IPS DF 4.7 (cell line): ENCODE results near the gene POLR1D.
"Not testable (repeated sequence)": the region's sequence is repeated elsewhere in the genome, so short reads cannot be mapped to it uniquely, and the experiment has no call there.

Source experiments
- DNase-seq: peaks from one replicate; pipeline ENCODE4 v3.0.0-alpha.2; 2013; ENCODE audit warnings: low spot score; ENCODE audit errors: extremely low read depth

The POLR1D gene

DNA sequence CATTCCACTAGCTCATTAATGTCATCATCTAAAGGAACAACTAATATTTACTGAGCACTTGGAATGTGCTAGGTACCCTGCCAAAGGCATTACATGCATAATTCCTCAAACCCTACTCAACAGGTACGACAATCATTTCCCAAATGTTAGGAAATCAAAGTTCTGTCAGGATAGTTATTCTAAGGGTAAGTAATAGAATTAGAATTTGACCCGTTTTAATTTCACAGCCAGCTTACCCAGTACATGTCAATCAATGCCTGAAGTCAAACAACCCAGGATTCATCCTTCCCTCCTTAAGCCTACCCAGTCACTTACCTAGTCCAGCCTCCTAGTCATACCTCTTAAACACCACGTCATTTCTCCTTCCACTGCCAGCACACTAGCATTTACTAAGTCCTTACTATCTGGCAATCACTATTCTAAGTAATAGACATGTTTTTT lies 3.8 kb upstream of the POLR1D start:
- DNase-seq = no peak

DNA sequence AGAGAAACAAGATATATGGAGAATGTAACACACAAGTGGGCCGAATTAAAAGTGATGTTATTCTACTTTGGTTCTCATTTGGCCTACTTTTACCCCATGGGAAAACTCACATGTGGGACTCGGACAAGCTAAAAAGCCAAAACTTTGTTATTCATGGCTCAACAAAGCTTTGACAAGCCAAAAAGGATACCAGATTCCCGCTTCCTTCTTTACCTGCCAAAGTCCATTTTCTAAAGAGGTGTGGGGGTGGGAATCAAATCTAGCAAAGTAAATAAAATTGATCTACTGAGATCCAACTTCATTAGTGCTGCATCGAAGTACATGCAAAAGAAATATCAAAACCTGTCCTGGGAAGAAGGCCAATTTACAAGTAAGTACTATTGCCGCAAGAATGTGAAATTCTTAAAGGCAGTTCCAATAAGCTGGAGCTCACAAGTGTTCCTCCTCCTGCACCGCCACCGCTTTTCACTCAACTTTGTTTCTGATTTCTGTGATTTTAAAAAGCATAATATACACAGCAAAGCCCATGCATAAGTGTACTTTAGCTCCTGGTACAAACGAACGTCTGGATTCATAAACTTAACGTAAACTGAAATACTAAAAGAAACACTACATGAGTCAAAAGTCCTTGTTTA lies 2.5 kb upstream of the POLR1D start:
- no peak for DNase-seq

DNA sequence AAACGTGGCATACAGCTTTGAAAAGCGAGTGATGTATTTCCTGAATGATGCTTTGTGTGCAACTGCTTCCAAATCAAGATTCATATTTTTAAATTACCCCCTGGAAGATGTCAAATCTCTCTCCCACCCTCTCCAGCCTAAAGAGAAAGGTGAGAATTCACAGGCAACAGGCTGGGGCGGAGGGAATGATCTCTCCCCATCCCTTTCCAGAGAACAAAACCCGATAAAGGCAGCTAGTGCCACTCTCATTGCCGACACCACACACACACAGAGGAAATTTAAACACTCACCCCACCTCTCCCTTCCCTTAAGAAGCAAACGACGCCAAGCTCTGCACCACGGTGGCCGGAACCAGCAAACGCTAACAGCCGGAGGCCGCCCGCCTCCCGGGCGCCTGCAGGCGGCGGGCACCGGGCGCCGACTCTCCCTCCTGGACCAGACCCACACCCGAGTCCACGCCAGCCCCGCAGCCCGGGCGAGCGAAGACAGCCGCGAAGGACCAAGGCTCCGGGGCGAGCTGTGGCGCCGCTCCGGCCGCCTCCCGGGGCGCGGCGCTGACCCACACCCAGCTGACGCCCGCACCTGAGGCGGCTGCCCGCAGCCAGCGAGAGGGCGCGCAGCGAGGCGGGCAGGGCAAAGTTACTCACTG lies 1.8 kb upstream of the POLR1D start:
- no peak for DNase-seq

DNA sequence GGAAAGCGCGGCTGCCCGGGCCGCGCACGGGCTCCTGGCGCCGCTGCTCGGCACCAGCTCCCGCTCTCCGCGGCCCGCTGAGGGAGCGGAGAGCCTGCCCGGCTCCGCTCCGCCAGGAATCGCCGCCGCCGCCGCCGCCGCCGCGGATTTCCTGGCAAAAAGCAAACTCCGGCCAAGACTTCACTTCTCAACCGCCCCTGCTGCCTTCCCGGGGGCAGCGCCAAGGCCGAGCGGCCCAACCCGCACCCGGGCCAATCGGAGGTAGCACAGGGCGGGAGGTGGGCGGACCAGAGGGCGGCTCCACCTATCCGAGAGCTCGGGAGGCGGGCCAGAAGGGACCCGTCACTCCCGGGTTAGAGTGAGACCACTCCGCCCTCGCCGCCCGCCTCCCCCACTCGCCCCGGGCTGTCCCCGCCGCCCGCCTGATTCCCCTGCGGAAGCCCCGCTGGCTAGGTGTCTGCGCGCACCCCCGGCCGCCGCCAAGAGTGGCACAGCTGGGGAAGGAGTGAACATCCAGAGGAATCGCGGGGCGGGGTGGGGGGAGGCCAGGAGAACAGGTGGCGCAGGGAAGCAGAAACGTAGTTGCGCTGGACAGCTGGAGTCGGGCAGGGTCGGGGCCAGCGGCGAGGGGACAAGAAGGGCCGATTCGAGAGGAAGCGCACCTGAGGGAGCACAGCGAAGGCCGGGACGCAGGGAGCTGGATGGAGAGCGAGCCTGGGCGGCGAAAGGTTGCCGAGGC lies 1.1 kb upstream of the POLR1D start, which contains the start of gene LNX2:
Gene LNX2 (minus strand): TSS at position 153 of the 739 bp plus-strand sequence. CDS start 38,826 bp downstream, outside the sequence.
- peak; percentile 72 for DNase-seq

DNA sequence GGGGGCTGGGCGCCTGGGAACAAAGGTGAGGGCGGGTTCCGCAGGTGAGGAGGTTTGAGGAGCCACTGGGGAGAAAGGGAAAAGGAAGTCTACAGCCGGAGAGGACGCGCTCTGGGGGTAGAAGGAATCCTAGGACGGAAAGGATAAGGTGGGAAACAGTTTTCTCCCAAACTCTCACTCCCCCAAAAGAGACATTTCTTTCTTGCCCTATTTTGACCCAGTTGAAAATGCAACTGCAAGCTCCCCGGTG lies 651 bp upstream of the POLR1D start:
- no peak for DNase-seq

DNA sequence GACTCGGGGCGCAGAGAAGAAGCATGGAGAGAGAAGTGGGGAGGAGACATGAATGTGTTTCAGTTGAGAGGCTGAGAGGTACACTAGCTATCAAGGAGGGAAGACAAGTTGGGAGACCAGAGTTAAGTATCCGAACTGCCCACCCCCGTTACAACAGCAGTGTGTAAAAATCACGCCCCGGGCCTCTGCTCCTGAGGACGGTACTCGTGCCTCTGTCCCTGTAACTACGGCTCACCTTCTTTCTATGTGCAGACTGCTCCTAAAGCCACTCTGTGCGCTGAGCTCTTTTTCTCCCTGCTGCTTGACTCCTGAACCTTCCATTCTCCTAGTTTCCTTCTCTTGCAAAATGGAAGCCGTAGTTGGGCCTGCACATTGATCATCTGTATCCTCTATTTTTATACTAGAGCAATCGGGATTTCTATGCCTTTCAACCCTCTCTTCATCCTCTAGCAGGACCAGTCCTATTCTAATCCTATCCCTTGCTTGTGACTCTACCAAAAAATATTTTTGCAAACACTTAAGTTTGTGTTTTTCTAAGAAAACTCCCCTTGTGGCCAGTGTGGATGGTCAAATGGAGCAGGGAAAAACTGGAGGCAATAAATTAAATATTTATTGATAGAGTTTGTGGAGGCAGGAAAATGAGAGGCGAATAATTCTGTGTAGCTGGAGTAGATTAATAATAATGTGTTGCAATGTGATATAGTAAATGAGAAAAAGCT lies 569 bp downstream of the POLR1D start:
- no peak for DNase-seq

DNA sequence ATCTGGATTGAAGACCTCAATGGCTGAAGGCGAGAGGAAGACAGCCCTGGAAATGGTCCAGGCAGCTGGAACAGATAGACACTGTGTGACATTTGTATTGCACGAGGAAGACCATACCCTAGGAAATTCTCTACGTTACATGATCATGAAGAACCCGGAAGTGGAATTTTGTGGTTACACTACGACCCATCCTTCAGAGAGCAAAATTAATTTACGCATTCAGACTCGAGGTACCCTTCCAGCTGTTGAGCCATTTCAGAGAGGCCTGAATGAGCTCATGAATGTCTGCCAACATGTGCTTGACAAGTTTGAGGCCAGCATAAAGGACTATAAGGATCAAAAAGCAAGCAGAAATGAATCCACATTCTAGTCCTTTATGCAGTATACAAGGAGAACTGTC lies 1.2 kb downstream of the POLR1D start:
- no peak for DNase-seq

DNA sequence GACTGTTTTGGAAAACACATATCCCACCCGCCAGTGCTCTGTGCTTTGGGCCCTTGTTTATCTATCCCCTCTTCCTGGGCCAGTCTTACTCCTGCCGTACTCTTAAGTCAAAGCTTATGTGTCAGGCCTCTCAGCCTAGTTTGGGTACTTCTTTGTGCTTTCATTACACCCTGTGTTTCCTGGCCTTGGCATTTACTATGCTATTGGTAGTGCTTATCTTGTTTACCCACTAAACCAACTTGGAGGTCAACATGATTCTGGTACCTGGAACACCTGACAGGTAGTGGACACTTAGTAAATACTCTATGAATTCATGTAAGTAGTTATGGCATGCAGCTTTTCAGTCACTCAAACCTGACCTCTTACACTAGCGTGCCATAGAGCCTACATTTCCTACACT lies 2.4 kb downstream of the POLR1D start:
- DNase-seq = no peak

DNA sequence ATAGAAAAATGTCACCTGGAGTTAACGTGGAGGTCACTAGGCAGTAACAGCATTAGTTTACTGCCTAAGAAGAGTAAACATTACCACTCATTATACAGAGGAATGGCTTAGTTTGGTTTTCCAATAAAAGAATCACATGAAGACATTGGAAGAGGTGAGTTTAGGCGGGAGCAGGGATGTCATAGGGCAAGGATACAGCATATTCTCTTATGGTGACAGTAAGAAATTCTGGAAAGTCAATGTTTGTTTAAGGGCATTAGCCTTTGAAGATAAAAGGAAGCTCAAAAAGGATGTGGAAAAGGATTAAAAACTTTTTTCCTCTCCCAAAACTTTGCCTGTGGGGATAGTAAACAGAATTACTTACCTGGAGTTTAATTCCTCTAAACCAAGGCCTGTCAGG lies 4.1 kb downstream of the POLR1D start:
- DNase-seq = no peak

DNA sequence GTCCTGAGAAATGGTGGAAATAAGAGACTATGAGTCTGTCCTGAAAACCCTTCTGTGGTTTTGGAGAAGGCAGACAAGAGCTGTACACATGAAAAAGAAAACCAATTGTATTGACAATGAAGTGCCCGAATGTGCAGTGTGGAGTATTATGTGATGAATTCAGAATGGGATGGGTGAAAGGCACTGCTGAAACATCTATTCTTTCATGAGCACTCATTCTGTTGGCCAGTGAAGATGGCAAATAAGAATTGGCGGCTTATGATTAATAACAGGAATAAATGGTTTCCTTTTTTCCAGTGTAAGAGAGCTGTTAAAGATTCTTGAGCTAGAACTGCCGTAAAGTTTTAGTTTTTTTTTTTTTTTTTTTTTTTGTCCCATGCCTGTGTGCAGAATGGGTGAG lies 5.7 kb downstream of the POLR1D start:
- DNase-seq = no peak

DNA sequence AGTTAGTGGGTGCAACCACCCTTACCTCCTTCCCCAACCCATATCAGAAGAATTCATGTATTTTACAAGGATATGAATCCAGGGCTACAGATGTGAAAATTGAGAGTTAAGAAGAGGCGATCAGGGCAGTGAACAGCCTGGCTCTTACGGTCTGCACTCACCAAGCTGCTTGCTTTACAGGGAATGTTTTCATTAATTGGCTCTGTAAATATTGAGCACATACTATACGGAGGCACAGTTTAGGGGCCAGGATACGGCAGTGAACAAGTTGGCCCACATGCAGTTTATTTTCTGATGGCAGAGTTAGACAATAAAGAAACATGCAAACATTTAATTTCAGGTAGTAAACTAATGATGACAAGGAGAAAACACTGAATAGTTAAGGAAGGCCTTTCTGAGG lies 6.4 kb downstream of the POLR1D start:
- no peak for DNase-seq

DNA sequence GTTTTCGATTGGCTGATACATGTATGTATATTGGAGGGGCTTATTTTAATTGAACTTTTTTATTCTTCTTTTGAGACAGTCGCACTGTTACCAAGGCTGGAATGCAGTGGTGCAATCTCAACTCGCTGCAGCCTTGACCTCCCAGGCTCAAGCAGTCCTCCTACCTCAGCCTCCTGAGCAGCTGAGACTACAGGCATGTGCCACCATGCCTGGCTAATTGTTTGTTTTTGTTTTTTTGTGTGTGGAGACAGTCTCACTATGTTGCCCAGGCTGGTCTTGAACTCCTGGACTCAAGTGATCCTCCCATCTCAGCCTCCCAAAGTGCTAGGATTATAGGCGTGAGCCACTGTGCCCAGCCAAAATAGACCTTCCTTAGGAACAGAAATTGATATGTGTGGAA lies 7.1 kb downstream of the POLR1D start:
- DNase-seq = not testable (repeated sequence)

DNA sequence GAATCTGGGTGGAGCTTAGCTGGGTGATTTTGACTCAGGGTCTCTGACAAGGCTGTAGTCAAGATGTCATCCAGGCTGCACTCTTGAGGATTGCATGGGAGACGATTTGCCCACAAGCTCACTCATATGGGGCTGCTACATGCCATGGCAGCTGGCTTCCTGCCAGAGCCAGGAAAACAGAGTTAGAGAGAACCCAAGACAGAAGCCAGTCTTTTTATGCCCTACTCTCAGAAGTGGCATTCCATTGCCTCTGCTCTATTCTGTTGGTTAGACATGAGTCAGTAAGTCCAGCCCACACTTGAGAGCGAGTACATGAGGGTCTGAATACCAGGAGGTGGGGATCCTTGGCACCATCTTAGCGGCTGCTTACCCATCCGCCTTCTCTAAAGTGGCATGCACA lies 9.5 kb downstream of the POLR1D start:
- no peak for DNase-seq

DNA sequence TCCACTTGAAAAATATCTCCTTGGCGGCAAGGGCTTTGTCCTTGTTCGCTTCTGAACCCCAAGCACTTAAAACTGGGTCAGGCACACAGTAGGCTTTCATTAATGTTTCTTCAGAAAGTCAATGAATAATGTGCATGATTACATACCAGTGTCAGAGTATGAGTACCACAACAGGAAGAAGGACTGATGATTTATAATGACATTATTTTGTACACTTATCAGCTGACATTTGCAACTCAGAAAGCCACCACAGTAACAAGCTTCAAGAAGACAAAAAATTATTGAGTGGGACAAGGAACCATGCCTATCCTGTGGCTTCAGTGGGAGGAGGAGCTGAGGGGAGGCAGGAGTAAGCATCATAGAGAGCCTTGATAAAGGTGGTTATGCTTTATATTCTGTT lies 10.0 kb downstream of the POLR1D start:
- DNase-seq = no peak

DNA sequence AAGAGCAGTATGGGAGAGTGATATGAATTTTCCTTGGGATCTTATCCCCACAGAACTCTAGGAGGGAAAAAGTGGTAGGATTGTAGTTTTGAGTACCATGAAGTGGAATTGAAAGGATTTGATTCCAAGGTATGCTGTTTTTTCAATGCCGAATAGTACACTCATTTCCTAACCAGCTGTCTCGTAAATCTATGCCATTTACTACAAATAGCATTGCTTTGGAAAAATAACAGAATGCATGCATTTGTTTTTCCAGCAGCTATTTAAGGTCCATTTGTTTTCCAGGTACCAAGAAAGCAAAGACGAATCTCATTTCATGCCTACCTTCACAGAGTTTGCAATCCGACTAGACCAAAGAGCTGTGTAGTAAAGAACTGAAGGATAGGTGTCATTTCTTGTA lies 10.5 kb downstream of the POLR1D start:
- DNase-seq = no peak

DNA sequence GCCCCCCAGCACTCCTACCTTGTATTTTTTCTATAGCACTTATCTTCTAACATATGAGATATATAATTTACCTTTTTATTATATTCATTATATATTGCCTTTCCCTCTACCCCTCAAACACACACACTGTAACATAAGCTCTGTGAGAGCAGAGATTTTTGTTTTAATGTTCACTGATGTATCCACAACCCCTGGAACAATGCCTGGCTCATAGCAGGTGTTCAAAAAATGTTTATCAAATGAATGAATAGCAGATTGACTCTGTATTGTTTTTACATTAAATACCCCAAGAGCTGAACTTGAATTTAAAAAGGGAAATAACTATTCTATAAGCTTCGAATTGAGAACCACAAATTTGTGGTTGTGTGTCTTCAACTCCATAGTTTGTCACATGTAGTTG lies 11.0 kb downstream of the POLR1D start:
- DNase-seq = no peak

DNA sequence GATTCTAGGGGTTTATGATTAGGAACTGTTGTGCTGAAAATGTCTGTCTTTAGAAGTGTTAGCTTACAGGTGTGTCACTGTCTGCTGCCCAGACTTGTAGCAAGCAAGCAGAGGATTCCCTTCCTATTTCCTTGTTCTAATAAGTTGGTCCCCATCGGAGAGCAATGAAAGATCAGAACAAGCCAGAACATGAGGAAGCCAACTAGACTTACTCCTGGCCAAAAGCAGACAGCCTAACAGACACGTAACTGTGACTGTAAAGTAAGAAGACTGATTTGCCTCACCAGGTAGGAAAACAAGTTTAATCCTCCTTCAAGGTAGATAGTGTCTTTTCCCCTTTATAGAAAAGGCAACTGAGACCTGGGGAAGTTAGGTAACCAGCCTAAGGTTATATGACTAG lies 12.5 kb downstream of the POLR1D start:
- no peak for DNase-seq

DNA sequence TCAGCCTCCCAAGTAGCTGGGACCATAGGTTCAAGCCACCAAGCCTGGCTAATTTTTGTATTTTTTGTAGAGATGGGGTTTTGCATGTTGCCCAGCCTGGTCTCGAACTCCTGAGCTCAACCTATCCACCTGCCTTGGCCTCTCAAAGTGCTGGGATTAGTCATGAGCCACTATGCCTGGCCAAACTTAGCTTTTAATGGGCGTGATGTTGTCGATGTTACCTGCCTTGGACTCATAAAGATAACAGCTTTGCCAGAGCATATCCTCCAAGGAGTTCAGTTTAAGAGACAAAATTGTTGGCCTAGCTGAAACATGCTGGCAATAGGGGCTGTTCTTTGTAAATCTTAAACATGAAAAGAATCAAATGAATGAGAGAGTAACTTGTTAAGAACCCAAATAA lies 13.1 kb downstream of the POLR1D start:
- DNase-seq = no peak

DNA sequence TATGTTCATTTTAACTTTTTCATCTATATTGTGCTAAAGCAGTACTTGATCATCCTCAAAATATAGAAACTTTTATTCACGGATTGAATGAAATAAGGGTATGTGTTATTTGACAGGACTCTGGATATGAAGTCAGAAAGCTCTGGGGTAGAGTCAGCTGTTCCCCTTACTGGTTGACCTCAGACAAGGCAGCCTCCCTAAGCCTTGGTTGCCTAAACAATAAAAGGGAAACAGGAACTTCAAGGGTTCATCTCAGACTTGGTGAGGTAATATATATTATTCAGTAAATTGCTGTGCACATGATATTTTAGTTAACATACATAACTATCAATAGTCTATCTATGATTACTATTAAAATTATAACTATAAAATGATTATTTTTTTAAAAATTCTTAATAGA lies 13.6 kb downstream of the POLR1D start:
- DNase-seq = no peak

DNA sequence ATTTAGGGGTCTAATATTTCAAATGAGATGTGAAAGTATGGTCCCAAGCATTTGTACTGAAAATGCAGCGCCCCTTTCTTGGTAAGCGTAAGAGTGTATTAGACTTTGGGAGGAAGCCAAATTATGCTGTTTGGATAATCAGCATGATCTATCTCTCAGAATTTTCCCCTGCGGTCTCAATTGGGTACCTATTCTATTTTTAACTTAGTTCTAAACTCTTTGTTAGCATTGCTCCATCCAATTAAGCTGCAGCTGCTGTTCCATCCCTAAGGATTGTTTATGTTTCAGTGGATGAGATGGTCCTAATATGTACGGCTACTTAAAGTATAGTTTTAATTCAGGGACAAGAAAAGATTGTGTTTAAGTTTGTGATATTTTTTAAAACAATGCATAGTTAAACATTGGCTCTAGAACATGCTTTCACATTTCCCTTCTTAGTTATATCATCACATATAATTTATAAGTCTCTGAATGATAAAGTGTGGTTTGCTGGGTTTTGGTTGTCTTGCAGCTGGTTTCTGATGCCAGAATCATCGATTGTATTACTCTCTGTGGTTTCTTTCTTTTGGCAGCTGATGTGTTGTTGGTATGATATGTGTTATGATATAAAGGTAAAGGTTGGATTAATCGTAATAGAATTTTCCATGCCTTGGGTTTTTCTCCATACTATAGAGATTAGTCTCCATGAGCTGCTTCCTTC lies 15.0 kb downstream of the POLR1D start:
- no peak for DNase-seq

DNA sequence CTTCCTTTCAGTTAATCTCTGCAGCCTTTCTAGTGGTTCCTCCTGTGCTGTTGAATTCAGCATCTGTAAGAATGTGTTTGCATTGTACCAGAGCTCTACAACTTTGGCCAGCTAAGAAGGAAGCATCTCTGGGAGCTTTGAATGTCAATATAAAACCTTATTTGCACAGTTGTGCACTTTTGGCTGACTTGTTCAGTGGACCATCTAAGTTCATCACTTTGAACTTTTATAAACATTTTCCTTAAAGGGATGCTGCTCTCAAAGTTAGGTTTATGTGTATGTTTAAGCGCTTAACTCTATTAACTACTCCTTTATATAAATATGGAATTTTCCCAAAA lies 15.6 kb downstream of the POLR1D start:
- DNase-seq = no peak

DNA sequence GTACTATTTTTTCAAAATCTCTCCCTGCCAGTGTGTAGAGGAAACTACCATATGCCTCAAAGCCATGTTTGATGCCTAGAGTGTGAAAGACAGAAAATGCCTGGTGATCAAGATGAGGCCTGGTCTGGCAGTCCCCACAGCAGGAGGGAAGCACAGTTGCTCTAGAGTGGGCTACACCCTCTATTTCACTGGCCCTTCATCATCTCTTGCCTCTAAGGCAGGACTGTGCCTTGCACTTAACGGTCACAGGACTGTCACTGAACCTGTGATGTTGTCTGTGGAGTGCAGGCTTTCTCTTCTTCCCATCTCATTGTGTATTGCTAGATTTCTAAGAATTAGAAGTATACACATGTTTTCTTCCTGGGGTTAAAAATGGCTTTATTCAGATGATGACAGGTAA lies 16.3 kb downstream of the POLR1D start:
- DNase-seq = no peak
